ENCODE data around the gene WFDC5.
A peak's percentile ranks its signal among the peaks of the same experiment; 100 is the strongest.

Gene WFDC5

GRCh38 chr20:45101333-45101850 lies 13.6 kb downstream of the WFDC5 start:
- no peaks in the 10 kb centered on the region for H3K9me3 ChIP-seq (ENCODE audit: control insufficient read depth, insufficient read depth, low read length)
- DNase-seq (ENCODE audit: low read depth, low spot score) = no peak
- H3K4me1 ChIP-seq (ENCODE audit: control insufficient read depth, insufficient read depth, low read length) = peaks cover 6% of the 10 kb centered on the region
- no peak overlapping the region for H3K4me3 ChIP-seq (ENCODE audit: low read length)
- no CpG with 5 or more reads among the region's 6 CpGs for WGBS (ENCODE audit: insufficient coverage, insufficient read length)
- H3K27me3 ChIP-seq (ENCODE audit: control insufficient read depth, insufficient read depth, low read length) = no peaks in the 10 kb centered on the region
- no peaks in the 10 kb centered on the region for H3K36me3 ChIP-seq (ENCODE audit: control insufficient read depth, insufficient read depth, low read length)
- no peak overlapping the region for H3K27ac ChIP-seq (ENCODE audit: low read length)

GRCh38 chr20:45100563-45101245 lies 14.3 kb downstream of the WFDC5 start, which contains the start of gene KCNS1:
Gene KCNS1, minus strand, starts transcription at chr20:45101127. Its CDS starts 1,891 bp downstream, at chr20:45099236.
- no peak within 1 kb of the TSS for H3K27ac ChIP-seq (ENCODE audit: low read length)
- peak within 1 kb of the TSS; percentile 25; the same call in 1 of the 2 replicates for H3K4me3 ChIP-seq (ENCODE audit: low read length)
- WGBS (ENCODE audit: insufficient coverage, insufficient read length) = no CpG with 5 or more reads among the region's 38 CpGs
- H3K27me3 ChIP-seq (ENCODE audit: control insufficient read depth, insufficient read depth, low read length) = no peaks in the 10 kb centered on the region
- peaks cover 6% of the 10 kb centered on the region for H3K4me1 ChIP-seq (ENCODE audit: control insufficient read depth, insufficient read depth, low read length)
- DNase-seq (ENCODE audit: low read depth, low spot score) = peak; percentile 33
- H3K36me3 ChIP-seq (ENCODE audit: control insufficient read depth, insufficient read depth, low read length) = no peaks in the 10 kb centered on the region
- H3K9me3 ChIP-seq (ENCODE audit: control insufficient read depth, insufficient read depth, low read length) = no peaks in the 10 kb centered on the region

- Histone ChIP-seq H3K27me3 (ENCODE audit: control insufficient read depth, insufficient read depth, low read length) (no peaks in the 10 kb centered on the region), H3K4me3 (ENCODE audit: low read length) (no peak overlapping the region), H3K36me3 (ENCODE audit: control insufficient read depth, insufficient read depth, low read length) (no peaks in the 10 kb centered on the region), H3K4me1 (ENCODE audit: control insufficient read depth, insufficient read depth, low read length) (peaks cover 6% of the 10 kb centered on the region), H3K9me3 (ENCODE audit: control insufficient read depth, insufficient read depth, low read length) (no peaks in the 10 kb centered on the region), H3K27ac (ENCODE audit: low read length) (no peak overlapping the region)
- DNase-seq (ENCODE audit: low read depth, low spot score) = peak; percentile 57
- WGBS (ENCODE audit: insufficient coverage, insufficient read length) = no CpG with 5 or more reads among the region's 91 CpGs
Observed at GRCh38 chr20:45098103-45098773, 16.7 kb downstream of the WFDC5 start.

- DNase-seq (ENCODE audit: low read depth, low spot score) = no peak
- Histone ChIP-seq H3K4me1 (ENCODE audit: control insufficient read depth, insufficient read depth, low read length) (peaks cover 6% of the 10 kb centered on the region), H3K9me3 (ENCODE audit: control insufficient read depth, insufficient read depth, low read length) (no peaks in the 10 kb centered on the region), H3K27ac (ENCODE audit: low read length) (no peak overlapping the region), H3K27me3 (ENCODE audit: control insufficient read depth, insufficient read depth, low read length) (no peaks in the 10 kb centered on the region), H3K4me3 (ENCODE audit: low read length) (no peak overlapping the region), H3K36me3 (ENCODE audit: control insufficient read depth, insufficient read depth, low read length) (no peaks in the 10 kb centered on the region)
- no CpG with 5 or more reads among the region's 56 CpGs for WGBS (ENCODE audit: insufficient coverage, insufficient read length)
Observed at GRCh38 chr20:45097485-45098102, 17.4 kb downstream of the WFDC5 start.

- Histone ChIP-seq H3K27me3 (ENCODE audit: control insufficient read depth, insufficient read depth, low read length) (no peaks in the 10 kb centered on the region), H3K9me3 (ENCODE audit: control insufficient read depth, insufficient read depth, low read length) (no peaks in the 10 kb centered on the region), H3K27ac (ENCODE audit: low read length) (no peak overlapping the region), H3K4me3 (ENCODE audit: low read length) (no peak overlapping the region), H3K36me3 (ENCODE audit: control insufficient read depth, insufficient read depth, low read length) (no peaks in the 10 kb centered on the region), H3K4me1 (ENCODE audit: control insufficient read depth, insufficient read depth, low read length) (peaks cover 6% of the 10 kb centered on the region)
- no CpG with 5 or more reads among the region's 9 CpGs for WGBS (ENCODE audit: insufficient coverage, insufficient read length)
- no peak for DNase-seq (ENCODE audit: low read depth, low spot score)
Observed at GRCh38 chr20:45096781-45097180, 18.2 kb downstream of the WFDC5 start.

- DNase-seq (ENCODE audit: low read depth, low spot score) = peak; percentile 76
- Histone ChIP-seq H3K9me3 (ENCODE audit: control insufficient read depth, insufficient read depth, low read length) (no peaks in the 10 kb centered on the region), H3K4me3 (ENCODE audit: low read length) (no peak overlapping the region), H3K27me3 (ENCODE audit: control insufficient read depth, insufficient read depth, low read length) (no peaks in the 10 kb centered on the region), H3K4me1 (ENCODE audit: control insufficient read depth, insufficient read depth, low read length) (peaks cover 2% of the 10 kb centered on the region), H3K36me3 (ENCODE audit: control insufficient read depth, insufficient read depth, low read length) (no peaks in the 10 kb centered on the region), H3K27ac (ENCODE audit: low read length) (no peak overlapping the region)
- WGBS (ENCODE audit: insufficient coverage, insufficient read length) = no CpG with 5 or more reads among the region's 7 CpGs
Observed at GRCh38 chr20:45095805-45096238, 19.2 kb downstream of the WFDC5 start.

GRCh38 chr20:45094864-45095574 lies 20.0 kb downstream of the WFDC5 start:
- Histone ChIP-seq H3K4me3 (ENCODE audit: low read length) (no peak overlapping the region), H3K27ac (ENCODE audit: low read length) (no peak overlapping the region), H3K4me1 (ENCODE audit: control insufficient read depth, insufficient read depth, low read length) (peaks cover 2% of the 10 kb centered on the region), H3K9me3 (ENCODE audit: control insufficient read depth, insufficient read depth, low read length) (no peaks in the 10 kb centered on the region), H3K27me3 (ENCODE audit: control insufficient read depth, insufficient read depth, low read length) (no peaks in the 10 kb centered on the region), H3K36me3 (ENCODE audit: control insufficient read depth, insufficient read depth, low read length) (no peaks in the 10 kb centered on the region)
- DNase-seq (ENCODE audit: low read depth, low spot score) = no peak
- WGBS (ENCODE audit: insufficient coverage, insufficient read length) = no CpG with 5 or more reads among the region's 11 CpGs

GRCh38 chr20:45094201-45094600 lies 20.8 kb downstream of the WFDC5 start:
- Histone ChIP-seq H3K27ac (ENCODE audit: low read length) (no peak overlapping the region), H3K4me3 (ENCODE audit: low read length) (no peak overlapping the region), H3K9me3 (ENCODE audit: control insufficient read depth, insufficient read depth, low read length) (no peaks in the 10 kb centered on the region), H3K36me3 (ENCODE audit: control insufficient read depth, insufficient read depth, low read length) (no peaks in the 10 kb centered on the region), H3K4me1 (ENCODE audit: control insufficient read depth, insufficient read depth, low read length) (peaks cover 2% of the 10 kb centered on the region), H3K27me3 (ENCODE audit: control insufficient read depth, insufficient read depth, low read length) (no peaks in the 10 kb centered on the region)
- no peak for DNase-seq (ENCODE audit: low read depth, low spot score)
- no CpG with 5 or more reads among the region's 2 CpGs for WGBS (ENCODE audit: insufficient coverage, insufficient read length)

GRCh38 chr20:45092898-45093297 lies 22.1 kb downstream of the WFDC5 start:
- Histone ChIP-seq H3K27ac (ENCODE audit: low read length) (no peak overlapping the region), H3K9me3 (ENCODE audit: control insufficient read depth, insufficient read depth, low read length) (no peaks in the 10 kb centered on the region), H3K4me3 (ENCODE audit: low read length) (no peak overlapping the region), H3K27me3 (ENCODE audit: control insufficient read depth, insufficient read depth, low read length) (no peaks in the 10 kb centered on the region), H3K4me1 (ENCODE audit: control insufficient read depth, insufficient read depth, low read length) (no peaks in the 10 kb centered on the region), H3K36me3 (ENCODE audit: control insufficient read depth, insufficient read depth, low read length) (no peaks in the 10 kb centered on the region)
- WGBS (ENCODE audit: insufficient coverage, insufficient read length) = no CpG with 5 or more reads among the region's 7 CpGs
- no peak for DNase-seq (ENCODE audit: low read depth, low spot score)

GRCh38 chr20:45091366-45091765 lies 23.6 kb downstream of the WFDC5 start:
- Histone ChIP-seq H3K27me3 (ENCODE audit: control insufficient read depth, insufficient read depth, low read length) (no peaks in the 10 kb centered on the region), H3K4me3 (ENCODE audit: low read length) (no peak overlapping the region), H3K36me3 (ENCODE audit: control insufficient read depth, insufficient read depth, low read length) (no peaks in the 10 kb centered on the region), H3K4me1 (ENCODE audit: control insufficient read depth, insufficient read depth, low read length) (no peaks in the 10 kb centered on the region), H3K9me3 (ENCODE audit: control insufficient read depth, insufficient read depth, low read length) (no peaks in the 10 kb centered on the region), H3K27ac (ENCODE audit: low read length) (no peak overlapping the region)
- WGBS (ENCODE audit: insufficient coverage, insufficient read length) = no CpG with 5 or more reads among the region's 3 CpGs
- no peak for DNase-seq (ENCODE audit: low read depth, low spot score)

All from iPS DF 6.9 (cell line).